HUES48 (cell line): Measurements from ENCODE around the gene HHIP.
"Not testable (repeated sequence)": the region's sequence is repeated elsewhere in the genome, so short reads cannot be mapped to it uniquely, and the experiment has no call there.

ENCODE experiments used
- H3K27ac ChIP-seq: one replicate; pipeline ENCODE4 v1.7.0; 2013; ENCODE audit warnings: low read depth, low read length, inconsistent platforms
- H3K27me3 ChIP-seq: 2 replicates; pipeline ENCODE4 v1.6.1; 2013; ENCODE audit warnings: mild to moderate bottlenecking, low read length; ENCODE audit not compliant: control insufficient read depth, insufficient read depth
- H3K36me3 ChIP-seq: 2 replicates; pipeline ENCODE4 v1.6.1; 2013; ENCODE audit warnings: low read length; ENCODE audit not compliant: control insufficient read depth, insufficient read depth
- H3K4me1 ChIP-seq: 2 replicates; pipeline ENCODE4 v1.6.1; 2013; ENCODE audit warnings: mild to moderate bottlenecking, low read length; ENCODE audit not compliant: control insufficient read depth, insufficient read depth
- H3K4me3 ChIP-seq: 2 replicates; pipeline ENCODE4 v1.5.1; 2013; ENCODE audit warnings: mild to moderate bottlenecking, low read depth, low read length
- H3K9ac ChIP-seq: 2 replicates; pipeline ENCODE4 v1.6.1; 2013; ENCODE audit warnings: mild to moderate bottlenecking, low read depth, low read length, moderate library complexity
- H3K9me3 ChIP-seq: 2 replicates; pipeline ENCODE4 v1.6.1; 2013; ENCODE audit warnings: low read length; ENCODE audit not compliant: control insufficient read depth, insufficient read depth

Gene HHIP

DNA sequence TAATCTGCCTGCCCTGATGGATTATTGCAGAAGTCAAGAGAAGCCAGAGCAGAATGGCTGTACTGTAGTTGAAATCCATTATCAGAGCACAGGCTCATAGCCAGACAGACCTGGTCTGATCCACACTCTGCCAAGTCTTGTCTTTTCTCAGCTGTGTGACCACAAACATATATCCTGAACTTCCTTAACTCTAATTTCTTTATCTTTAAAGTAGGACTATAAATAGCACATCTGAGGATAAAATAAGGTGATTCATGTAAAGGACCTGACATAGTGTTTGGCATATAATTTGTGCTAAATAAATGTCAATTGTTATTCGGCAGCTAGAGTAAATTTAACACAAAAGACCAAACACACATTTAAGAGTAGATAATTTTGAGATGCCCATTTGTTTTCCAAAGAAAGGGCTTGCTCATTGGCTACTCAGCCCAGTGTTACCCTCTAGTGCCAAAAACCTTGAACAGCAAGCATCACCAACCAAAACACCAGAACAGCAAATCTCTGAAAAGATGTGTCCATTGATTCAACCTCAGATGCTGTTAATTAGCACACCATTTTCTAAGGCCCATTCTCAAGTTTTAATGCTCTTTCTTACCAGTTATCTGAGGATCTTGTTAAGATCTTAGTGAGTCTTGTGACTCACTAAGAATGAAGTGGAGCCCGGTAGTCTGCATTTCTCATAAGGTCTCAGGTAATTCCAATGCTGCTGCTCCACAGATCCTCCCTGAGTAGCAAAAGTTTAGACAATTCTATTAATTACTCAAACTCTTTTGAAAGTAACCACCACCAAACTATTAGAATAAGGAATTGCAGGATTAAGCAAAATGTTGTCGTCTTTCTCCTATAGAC, 108.8 kb downstream of the HHIP start:
- Histone ChIP-seq H3K27ac (no peak overlapping the region), H3K9me3 (no peaks in the 10 kb centered on the region), H3K4me3 (no peak overlapping the region), H3K36me3 (no peaks in the 10 kb centered on the region), H3K27me3 (no peaks in the 10 kb centered on the region), H3K4me1 (0 out of 2 replicates have a peak, but pooled peaks cover 3% of the 10 kb centered on the region), H3K9ac (no peak overlapping the region)

DNA sequence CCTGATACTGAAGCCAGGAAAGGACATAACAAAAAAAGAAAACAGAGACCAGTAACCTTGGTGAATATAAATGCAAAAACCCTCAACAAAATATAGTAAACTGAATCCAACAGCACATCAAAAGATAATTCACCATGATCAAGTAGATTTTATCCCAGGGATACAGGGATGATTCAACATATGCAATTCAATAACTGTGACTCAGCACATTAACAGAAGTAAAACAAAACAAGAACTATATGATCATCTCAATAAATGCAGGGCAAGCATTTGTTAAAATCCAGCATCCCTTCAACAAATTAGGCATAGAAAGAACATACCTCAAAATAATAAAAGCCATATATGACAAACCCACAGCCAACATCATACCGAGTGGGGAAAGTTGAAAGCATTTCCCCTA, 112.0 kb downstream of the HHIP start:
- Histone ChIP-seq H3K4me3 (no peak overlapping the region), H3K9me3 (no peaks in the 10 kb centered on the region), H3K36me3 (no peaks in the 10 kb centered on the region), H3K9ac (no peak overlapping the region), H3K27ac (no peak overlapping the region), H3K4me1 (0 out of 2 replicates have a peak, but pooled peaks cover 3% of the 10 kb centered on the region), H3K27me3 (no peaks in the 10 kb centered on the region)

DNA sequence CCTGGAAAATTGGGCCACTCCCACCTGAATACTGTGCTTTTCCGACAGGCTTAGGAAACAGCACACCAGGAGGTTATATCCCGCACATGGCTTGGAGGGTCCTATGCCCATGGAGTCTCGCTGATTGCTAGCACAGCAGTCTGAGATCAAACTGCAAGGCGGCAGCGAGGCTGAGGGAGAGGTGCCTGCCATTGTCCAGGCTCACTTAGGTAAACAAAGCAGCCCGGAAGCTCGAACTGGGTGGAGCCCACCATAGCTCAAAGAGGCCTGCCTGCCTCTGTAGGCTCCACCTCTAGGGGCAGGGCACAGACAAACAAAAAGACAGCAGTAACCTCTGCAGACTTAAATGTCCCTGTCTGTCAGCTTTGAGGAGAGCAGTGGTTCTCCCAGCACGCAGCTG, 122.9 kb downstream of the HHIP start:
- not testable (repeated sequence) for H3K4me1 ChIP-seq, H3K9ac ChIP-seq, H3K27ac ChIP-seq, H3K9me3 ChIP-seq, H3K4me3 ChIP-seq, H3K27me3 ChIP-seq, H3K36me3 ChIP-seq

DNA sequence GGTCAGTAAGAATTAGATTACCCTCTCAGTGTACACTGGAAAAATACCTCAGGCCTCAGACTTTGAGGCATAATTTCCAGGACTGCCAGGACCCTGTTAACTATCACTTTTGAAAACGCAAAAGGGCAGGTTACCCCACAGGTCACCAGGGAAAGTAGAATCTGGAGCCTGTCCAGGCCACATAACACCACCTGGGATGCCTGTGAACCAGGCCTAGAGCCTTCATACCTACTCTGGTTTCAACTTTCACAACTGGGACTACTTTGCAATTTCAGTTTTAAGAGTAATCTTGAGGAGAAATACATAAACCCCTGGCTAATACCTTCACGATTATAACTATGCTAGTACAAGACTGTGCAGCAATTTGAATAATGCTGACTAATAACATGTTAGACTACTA, 132.4 kb downstream of the HHIP start:
- no peaks in the 10 kb centered on the region for H3K9me3 ChIP-seq
- H3K4me1 ChIP-seq = no peaks in the 10 kb centered on the region
- no peaks in the 10 kb centered on the region for H3K36me3 ChIP-seq
- H3K27me3 ChIP-seq = no peaks in the 10 kb centered on the region
- H3K4me3 ChIP-seq = no peak overlapping the region
- no peak overlapping the region for H3K27ac ChIP-seq
- H3K9ac ChIP-seq = no peak overlapping the region

DNA sequence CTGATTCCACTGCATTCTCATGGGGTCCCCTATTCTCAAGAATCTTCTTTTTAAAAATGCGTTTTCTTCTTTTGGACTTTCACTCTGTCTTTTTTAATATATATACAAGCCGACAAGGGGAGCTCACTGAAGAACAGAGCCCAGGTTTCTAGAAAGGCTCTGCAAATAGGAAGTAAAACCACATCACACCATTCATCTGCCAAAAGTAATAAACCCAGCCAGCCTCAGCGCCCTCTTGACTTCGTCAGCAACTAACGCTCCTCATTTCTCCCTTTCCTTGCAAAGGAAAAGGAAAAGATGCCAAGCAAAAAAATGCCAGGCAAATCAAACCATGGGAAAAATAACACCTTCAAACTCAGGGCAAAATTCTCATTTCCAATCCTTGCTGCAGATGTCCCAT, 136.4 kb downstream of the HHIP start:
- Histone ChIP-seq H3K27ac (no peak overlapping the region), H3K36me3 (no peaks in the 10 kb centered on the region), H3K27me3 (no peaks in the 10 kb centered on the region)

DNA sequence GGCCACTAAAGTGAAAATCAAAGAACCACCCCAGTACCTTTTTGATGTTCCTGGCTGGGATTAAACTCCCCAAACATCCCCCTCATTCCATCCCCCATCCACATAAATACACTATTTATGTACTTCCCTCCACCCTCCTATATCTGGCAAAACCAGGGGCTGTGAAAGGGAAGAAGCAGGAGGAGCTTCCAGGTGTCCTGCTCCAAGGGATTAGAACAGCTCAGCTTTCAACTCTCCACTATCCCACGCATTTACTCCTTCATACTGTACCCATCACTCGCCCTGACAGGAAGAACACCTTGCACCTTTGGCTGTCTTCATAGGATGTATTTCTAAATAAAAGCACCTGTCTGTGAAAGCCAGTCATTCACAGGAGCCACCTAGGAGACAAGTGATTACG, 140.0 kb downstream of the HHIP start:
- 0 out of 2 replicates have a peak, but pooled peaks cover 7% of the 10 kb centered on the region for H3K4me1 ChIP-seq
- no peaks in the 10 kb centered on the region for H3K36me3 ChIP-seq
- H3K27ac ChIP-seq = no peak overlapping the region
- no peak overlapping the region for H3K9ac ChIP-seq
- no peak overlapping the region for H3K4me3 ChIP-seq
- H3K9me3 ChIP-seq = peaks cover 5% of the 10 kb centered on the region; the same call in 1 of the 2 replicates
- H3K27me3 ChIP-seq = no peaks in the 10 kb centered on the region

More for the DNA sequence above, 136.4 kb downstream of the HHIP start:
- Histone ChIP-seq H3K9me3 (no peaks in the 10 kb centered on the region), H3K4me1 (0 out of 2 replicates have a peak, but pooled peaks cover 7% of the 10 kb centered on the region), H3K9ac (no peak overlapping the region), H3K4me3 (no peak overlapping the region)

DNA sequence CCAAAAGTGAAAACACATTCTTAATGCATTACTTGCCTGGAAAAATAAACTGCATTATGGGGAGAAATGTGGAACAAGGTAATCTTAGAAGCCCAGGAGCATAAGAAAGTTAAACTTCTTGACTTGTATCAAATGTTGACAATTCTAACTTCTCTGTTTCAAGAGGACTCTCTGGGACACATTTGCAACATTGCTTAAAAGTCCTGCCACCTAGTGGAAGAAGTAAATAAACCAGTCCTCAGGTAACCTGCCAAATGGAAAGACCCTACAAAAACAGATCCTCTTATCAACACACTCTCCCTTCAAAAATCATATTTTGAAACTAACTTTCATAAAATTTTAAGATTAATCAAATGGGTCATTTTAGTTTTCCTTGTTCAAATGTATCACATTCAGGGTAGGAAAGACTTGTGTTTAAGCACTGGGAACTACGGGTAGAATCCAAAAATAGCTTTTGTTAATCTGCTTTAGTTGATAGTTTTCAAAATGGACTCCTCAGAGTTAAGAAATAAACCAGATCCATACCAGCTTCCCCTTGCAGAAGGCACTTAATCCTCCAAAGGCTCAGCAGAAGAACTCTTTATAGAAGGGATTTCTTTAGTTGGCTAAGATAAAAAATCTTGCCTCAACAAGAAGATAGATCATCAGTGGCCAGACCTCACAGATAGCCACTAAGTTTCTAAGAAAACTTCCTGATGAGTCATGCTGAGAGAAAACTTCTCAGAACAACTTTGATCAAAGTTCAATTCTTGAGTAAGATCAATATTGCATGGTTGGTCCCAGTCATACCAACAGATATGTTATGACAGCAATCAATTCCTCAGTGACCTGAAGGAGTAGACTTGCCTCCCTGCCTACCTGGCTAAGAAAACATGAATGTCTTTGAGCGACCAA, 141.7 kb downstream of the HHIP start:
- Histone ChIP-seq H3K9me3 (peaks cover 5% of the 10 kb centered on the region; the same call in 1 of the 2 replicates), H3K27me3 (no peaks in the 10 kb centered on the region), H3K27ac (no peak overlapping the region), H3K9ac (no peak overlapping the region), H3K4me1 (0 out of 2 replicates have a peak, but pooled peaks cover 7% of the 10 kb centered on the region), H3K36me3 (no peaks in the 10 kb centered on the region), H3K4me3 (no peak overlapping the region)

DNA sequence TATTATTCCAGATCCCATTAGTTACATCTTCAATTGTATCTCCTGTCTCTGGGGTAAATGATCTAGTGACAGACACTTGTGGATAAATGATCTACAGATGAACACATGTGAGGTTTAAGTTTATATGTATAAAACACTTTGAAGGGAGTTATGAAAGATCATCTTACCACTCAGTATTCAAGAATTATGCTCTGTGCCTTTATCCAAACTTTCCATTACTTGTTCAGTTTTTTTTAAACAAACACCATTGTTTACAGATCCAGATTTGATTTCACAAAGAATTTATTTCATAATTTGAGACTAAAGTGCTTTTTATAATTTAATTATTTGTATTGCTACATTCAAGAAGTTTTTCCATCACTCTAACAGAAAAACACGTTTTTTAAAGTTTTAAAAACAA, 142.5 kb downstream of the HHIP start:
- no peak overlapping the region for H3K9ac ChIP-seq
- H3K4me3 ChIP-seq = no peak overlapping the region
- 0 out of 2 replicates have a peak, but pooled peaks cover 7% of the 10 kb centered on the region for H3K4me1 ChIP-seq
- H3K27me3 ChIP-seq = no peaks in the 10 kb centered on the region
- no peak overlapping the region for H3K27ac ChIP-seq
- no peaks in the 10 kb centered on the region for H3K36me3 ChIP-seq
- H3K9me3 ChIP-seq = peaks cover 5% of the 10 kb centered on the region; the same call in 1 of the 2 replicates

DNA sequence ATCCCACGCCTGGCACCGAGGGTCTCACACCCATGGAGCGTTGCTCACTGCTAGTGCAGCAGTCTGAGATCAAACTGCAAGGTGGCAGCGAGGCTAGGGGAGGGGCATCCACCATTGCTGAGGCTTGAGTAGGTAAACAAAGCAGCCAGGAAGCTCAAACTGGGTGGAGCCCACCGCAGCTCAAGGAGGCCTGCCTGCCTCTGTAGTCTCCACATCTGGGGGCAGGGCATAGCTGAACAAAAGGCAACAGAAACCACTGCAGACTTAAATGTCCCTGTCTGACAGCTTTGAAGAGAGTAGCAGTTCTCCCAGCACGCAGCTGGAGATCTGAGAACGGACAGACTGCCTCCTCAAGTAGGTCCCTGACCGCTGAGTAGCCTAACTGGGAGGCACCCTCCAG, 146.0 kb downstream of the HHIP start:
- H3K4me1 ChIP-seq, H3K4me3 ChIP-seq, H3K9ac ChIP-seq, H3K27me3 ChIP-seq, H3K27ac ChIP-seq, H3K9me3 ChIP-seq, H3K36me3 ChIP-seq: not testable (repeated sequence)
